Omental fat pad (tissue), 4 donors: Measurements from ENCODE around the gene MTCL1. TPM values are rescaled to one million over a fixed set of nuclear protein-coding genes. Genes with fewer than 3 reads are reported as not detected.

Source experiments
- ATAC-seq: fragments of 150-250 bp; one replicate; pipeline ENCODE4 v1.9.1; 2016; ENCODE audit warnings: mild to moderate bottlenecking, moderate library complexity; ENCODE audit not compliant: low FRiP score
- DNase-seq: peaks from one replicate; pipeline ENCODE4 v3.0.0-alpha.2; 2019; ENCODE audit warnings: low spot score
- total RNA-seq, 4 donors: library from RNA; depleted of rRNA; stranded (reverse); fragments of >200 nt; gene quantifications; one replicate each; pipeline ENCODE4 v1.1.0, GENCODE V29; 2016
- TF ChIP-seq, protein P1 (sequence below), 3 donors: fragments of 450-650 bp; IDR thresholded peaks; one replicate each; pipeline ENCODE4 v1.5.1; 2016 to 2017; ENCODE audit warnings: antibody characterized with exemption in 3 of 3, mild to moderate bottlenecking in 3 of 3, moderate library complexity in 2 of 3

Gene MTCL1
- 1 to 10 TPM; 1.6 to 3.5 (median 2.0) TPM for total RNA-seq

DNA sequence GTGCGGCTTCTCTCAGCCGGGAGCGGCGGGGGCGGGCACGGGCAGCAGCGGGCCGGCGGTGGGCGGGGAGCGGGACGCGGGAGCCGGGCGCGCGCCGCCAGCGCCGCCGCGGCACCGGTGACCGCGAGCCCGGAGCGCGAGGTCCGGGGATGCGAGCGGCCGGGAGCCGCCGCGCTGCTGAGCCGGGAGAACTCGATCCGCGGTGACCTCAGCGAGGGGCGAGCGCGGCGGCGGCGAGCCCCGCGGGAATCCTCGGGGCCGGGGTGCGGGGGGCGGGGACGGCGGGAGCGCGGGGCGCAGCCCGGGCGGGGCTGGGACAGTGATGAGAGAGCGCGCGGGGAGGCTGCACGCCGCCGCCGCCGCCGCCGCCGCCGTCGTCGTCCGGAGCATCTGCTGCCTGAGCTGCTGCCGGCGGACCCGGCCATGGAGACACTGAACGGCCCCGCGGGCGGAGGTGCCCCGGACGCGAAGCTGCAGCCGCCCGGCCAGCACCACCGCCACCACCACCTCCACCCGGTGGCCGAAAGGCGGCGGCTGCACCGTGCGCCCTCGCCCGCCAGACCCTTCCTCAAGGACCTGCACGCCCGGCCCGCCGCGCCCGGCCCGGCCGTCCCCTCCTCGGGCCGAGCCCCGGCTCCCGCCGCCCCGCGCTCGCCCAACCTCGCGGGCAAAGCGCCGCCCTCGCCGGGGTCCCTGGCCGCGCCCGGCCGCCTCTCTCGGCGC is at the start of gene MTCL1:
MTCL1 (plus strand) TSS at position 319 of the 723 bp plus-strand sequence; CDS start at position 424, 105 bp downstream.
- DNase-seq (no peak), ATAC-seq (peak; percentile 38)
- TF ChIP-seq, protein P1, sequence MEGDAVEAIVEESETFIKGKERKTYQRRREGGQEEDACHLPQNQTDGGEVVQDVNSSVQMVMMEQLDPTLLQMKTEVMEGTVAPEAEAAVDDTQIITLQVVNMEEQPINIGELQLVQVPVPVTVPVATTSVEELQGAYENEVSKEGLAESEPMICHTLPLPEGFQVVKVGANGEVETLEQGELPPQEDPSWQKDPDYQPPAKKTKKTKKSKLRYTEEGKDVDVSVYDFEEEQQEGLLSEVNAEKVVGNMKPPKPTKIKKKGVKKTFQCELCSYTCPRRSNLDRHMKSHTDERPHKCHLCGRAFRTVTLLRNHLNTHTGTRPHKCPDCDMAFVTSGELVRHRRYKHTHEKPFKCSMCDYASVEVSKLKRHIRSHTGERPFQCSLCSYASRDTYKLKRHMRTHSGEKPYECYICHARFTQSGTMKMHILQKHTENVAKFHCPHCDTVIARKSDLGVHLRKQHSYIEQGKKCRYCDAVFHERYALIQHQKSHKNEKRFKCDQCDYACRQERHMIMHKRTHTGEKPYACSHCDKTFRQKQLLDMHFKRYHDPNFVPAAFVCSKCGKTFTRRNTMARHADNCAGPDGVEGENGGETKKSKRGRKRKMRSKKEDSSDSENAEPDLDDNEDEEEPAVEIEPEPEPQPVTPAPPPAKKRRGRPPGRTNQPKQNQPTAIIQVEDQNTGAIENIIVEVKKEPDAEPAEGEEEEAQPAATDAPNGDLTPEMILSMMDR (IDR thresholded peaks at IDR 0.05) = no peak

GRCh38 chr18:8656232-8656631 is 49.1 kb upstream of the MTCL1 start:
- DNase-seq (no peak), ATAC-seq (no peak)
- TF ChIP-seq, protein P1 (IDR thresholded peaks at IDR 0.05) = no peak

DNA sequence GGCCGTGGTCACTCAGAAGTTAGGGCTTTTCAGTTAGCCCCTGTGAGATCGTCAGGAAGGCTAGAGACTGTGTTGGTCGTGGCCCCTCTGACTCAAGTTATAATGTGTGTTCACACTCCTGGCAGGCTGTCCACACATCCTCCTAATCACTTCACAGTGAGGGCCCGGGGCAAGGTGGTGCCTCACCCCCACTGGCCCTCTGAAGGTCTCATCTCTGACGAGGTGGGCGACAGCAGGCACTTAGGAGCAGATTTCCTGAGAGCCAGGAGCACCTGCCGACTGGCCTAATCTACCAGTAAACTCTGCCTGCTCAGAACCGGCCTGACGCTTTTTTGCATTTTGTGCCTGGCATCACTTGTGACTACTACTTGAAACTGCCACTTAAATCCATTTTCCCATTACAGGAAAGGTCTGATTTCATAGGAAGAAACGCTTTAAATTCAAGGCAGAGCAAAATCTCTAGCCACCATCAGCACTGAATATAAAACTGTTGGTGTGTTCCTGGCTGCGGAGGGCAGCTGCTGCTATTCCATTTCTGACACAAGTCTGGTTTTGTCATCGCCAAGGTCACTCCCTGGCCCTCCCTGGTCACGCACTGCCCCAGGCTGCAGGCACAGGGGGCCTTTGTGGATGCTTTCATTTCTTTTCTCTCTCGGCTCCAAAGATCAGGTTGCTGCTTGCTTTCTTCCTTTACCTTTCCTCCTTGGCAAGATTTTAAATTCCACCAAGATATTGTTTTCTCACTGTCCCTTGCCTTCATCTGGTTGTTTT is 48.1 kb upstream of the MTCL1 start:
- TF ChIP-seq, protein P1 (IDR thresholded peaks at IDR 0.05) = no peak
- ATAC-seq = no peak
- DNase-seq = no peak

GRCh38 chr18:8657873-8658470 is 47.4 kb upstream of the MTCL1 start:
- DNase-seq (no peak), ATAC-seq (no peak)
- TF ChIP-seq, protein P1 (IDR thresholded peaks at IDR 0.05) = no peak

GRCh38 chr18:8658858-8659485 is 46.4 kb upstream of the MTCL1 start:
- DNase-seq (no peak), ATAC-seq (no peak)
- TF ChIP-seq, protein P1 (IDR thresholded peaks at IDR 0.05) = no peak

- TF ChIP-seq, protein P1 (IDR thresholded peaks at IDR 0.05) = no peak
Measured at GRCh38 chr18:8659609-8660242, 45.6 kb upstream of the MTCL1 start.

More at GRCh38 chr18:8659609-8660242, 45.6 kb upstream of the MTCL1 start:
- DNase-seq = no peak
- ATAC-seq = no peak
